SU-DHL-6 (cell line): ENCODE data around the gene AANAT.

ENCODE experiments used
- EZH2phosphoT487 ChIP-seq: fragments of 200-600 bp; sonication (generic), shearing (Covaris generic); conservative IDR thresholded peaks from 2 replicates; pipeline ENCODE4 v1.6.1; 2018; ENCODE audit warnings: mild to moderate bottlenecking, antibody characterized with exemption, low read length, moderate library complexity, mixed read lengths
- TF ChIP-seq, protein P1 (sequence below): fragments of 200-600 bp; sonication (generic); IDR thresholded peaks from one replicate; pipeline ENCODE4 v1.5.1; 2017; ENCODE audit warnings: antibody characterized with exemption, mild to moderate bottlenecking, low read length, moderate library complexity; ENCODE audit not compliant: insufficient read depth, poor library complexity, severe bottlenecking

DNA sequence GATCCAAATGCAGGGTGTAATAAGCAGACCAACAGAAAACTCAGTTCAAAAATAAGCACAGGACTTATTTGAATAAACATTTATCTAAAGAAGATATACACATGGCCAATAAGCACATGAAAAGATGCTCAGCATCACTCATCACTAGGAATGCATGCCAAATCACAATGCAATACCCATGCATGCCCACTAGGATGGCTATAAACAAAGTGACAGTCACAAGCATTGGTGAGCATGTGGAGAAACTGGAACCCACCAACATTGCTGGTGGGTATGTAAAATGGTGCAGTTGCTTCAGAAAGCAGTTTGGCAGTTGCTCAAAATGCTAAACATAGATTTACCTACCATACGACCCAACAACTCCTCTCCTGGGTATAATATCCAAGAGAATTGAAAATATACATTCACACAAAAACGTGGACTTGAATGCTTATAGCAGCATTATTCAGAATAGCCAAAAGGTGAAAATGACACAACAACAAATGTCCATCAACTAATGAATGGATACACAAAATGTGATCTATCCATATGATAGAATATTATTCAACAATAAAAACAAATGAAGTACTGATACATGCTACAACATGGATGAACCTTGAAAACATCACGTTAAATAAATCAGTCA is 34.6 kb upstream of the AANAT start:
- TF ChIP-seq, protein P1, sequence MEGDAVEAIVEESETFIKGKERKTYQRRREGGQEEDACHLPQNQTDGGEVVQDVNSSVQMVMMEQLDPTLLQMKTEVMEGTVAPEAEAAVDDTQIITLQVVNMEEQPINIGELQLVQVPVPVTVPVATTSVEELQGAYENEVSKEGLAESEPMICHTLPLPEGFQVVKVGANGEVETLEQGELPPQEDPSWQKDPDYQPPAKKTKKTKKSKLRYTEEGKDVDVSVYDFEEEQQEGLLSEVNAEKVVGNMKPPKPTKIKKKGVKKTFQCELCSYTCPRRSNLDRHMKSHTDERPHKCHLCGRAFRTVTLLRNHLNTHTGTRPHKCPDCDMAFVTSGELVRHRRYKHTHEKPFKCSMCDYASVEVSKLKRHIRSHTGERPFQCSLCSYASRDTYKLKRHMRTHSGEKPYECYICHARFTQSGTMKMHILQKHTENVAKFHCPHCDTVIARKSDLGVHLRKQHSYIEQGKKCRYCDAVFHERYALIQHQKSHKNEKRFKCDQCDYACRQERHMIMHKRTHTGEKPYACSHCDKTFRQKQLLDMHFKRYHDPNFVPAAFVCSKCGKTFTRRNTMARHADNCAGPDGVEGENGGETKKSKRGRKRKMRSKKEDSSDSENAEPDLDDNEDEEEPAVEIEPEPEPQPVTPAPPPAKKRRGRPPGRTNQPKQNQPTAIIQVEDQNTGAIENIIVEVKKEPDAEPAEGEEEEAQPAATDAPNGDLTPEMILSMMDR, result peak; percentile 20
- no peak for TF ChIP-seq EZH2phosphoT487
